Measurements from ENCODE around the gene CLTA. TPM values are rescaled to one million over a fixed set of nuclear protein-coding genes. Genes with fewer than 3 reads are reported as not detected.

The CLTA gene
- total RNA-seq, 2 experiments from 2014 or later: 32.0 to 32.8 TPM

- Histone ChIP-seq H3K36me3 (ENCODE audit: insufficient read depth, low read length) (no peaks in the 10 kb centered on the region), H3K9me3 (ENCODE audit: control insufficient read depth in 1 of 2, insufficient read depth in 1 of 2, low read length in 2 of 2) (no peaks in the 10 kb centered on the region), H3K4me3 (ENCODE audit: low read length) (no peak overlapping the region), H3K27ac (ENCODE audit: low read depth in 1 of 2, low read length in 2 of 2) (no peak overlapping the region), H3K27me3 (ENCODE audit: control insufficient read depth in 1 of 2, insufficient read depth in 2 of 2, low read length in 2 of 2) (no peaks in the 10 kb centered on the region), H3K4me1 (ENCODE audit: insufficient read depth, low read length) (peaks cover 21% of the 10 kb centered on the region)
- DNase-seq (peak in 1 of 14 experiments; percentile 18), ATAC-seq (ENCODE audit: poor library complexity) (no peak)
- Mint-ChIP-seq H3K36me3 (ENCODE audit: low read depth) (no peaks in the 10 kb centered on the region), H3K4me3 (no peak overlapping the region), H3K9me3 (no peaks in the 10 kb centered on the region), H3K4me1 (ENCODE audit: low read depth) (peaks cover 17% of the 10 kb centered on the region), H3K27ac (no peak overlapping the region), H3K27me3 (no peaks in the 10 kb centered on the region)
- intact Hi-C loops (cut with DNase I, micrococcal nuclease): no loop called here
- TF ChIP-seq CTCF (IDR thresholded peaks at IDR 0.05): no peak
- ChIA-PET POLR2A (no interaction called here), CTCF (no interaction called here)
Measured at GRCh38 chr9:36187414-36187813, 3.3 kb upstream of the CLTA start.

GRCh38 chr9:36188212-36188611 lies 2.5 kb upstream of the CLTA start:
- CTCF ChIA-PET: no interaction called here
- no peaks in the 10 kb centered on the region for H3K27me3 Mint-ChIP-seq
- Histone ChIP-seq H3K27ac (ENCODE audit: low read depth in 1 of 2, low read length in 2 of 2) (no peak overlapping the region), H3K4me1 (ENCODE audit: insufficient read depth, low read length) (peaks cover 28% of the 10 kb centered on the region), H3K9me3 (ENCODE audit: control insufficient read depth in 1 of 2, insufficient read depth in 1 of 2, low read length in 2 of 2) (no peaks in the 10 kb centered on the region), H3K4me3 (ENCODE audit: low read length) (no peak overlapping the region), H3K27me3 (ENCODE audit: control insufficient read depth in 1 of 2, insufficient read depth in 2 of 2, low read length in 2 of 2) (no peaks in the 10 kb centered on the region), H3K36me3 (ENCODE audit: insufficient read depth, low read length) (no peaks in the 10 kb centered on the region)
- ATAC-seq (ENCODE audit: poor library complexity) (no peak), DNase-seq (no peak)
- intact Hi-C loops (cut with DNase I, micrococcal nuclease): no loop called here
- no peaks in the 10 kb centered on the region for H3K36me3 Mint-ChIP-seq (ENCODE audit: low read depth)
- no peaks in the 10 kb centered on the region for H3K9me3 Mint-ChIP-seq
- no peak overlapping the region for H3K4me3 Mint-ChIP-seq
- no peak overlapping the region for H3K27ac Mint-ChIP-seq
- H3K4me1 Mint-ChIP-seq (ENCODE audit: low read depth): peaks cover 25% of the 10 kb centered on the region
- POLR2A ChIA-PET: no interaction called here
- no peak for TF ChIP-seq CTCF (IDR thresholded peaks at IDR 0.05)

- ChIA-PET CTCF (interaction anchor here (0.8 to 3.4 kb wide), 10 partner anchors 11 to 539 kb away, joined by 3 to 20 read pairs (median 5); partner anchors contain the start of gene GLIPR2), POLR2A (interaction anchor here (0.6 to 3.0 kb wide), 26 partner anchors 8 to 1402 kb away, joined by 3 to 17 read pairs (median 4); partner anchors contain the start of genes CREB3, GLIPR2, GNE and RNF38)
- peak overlapping the region; percentile 81 for H3K27ac Mint-ChIP-seq
- TF ChIP-seq CTCF (IDR thresholded peaks at IDR 0.05): no peak
- intact Hi-C loops (cut with DNase I, micrococcal nuclease): loop anchor here (1.0 to 5.0 kb wide), 7 partner anchors 54 to 382 kb away; partner anchors contain the start of genes GNE (in 2 of the 2), GLIPR2 (in 1 of the 2), MELK (in 1 of the 2) and RNF38 (in 1 of the 2)
- H3K4me3 Mint-ChIP-seq: peak overlapping the region; percentile 93
- no peak for ATAC-seq (ENCODE audit: poor library complexity)
- H3K36me3 ChIP-seq (ENCODE audit: insufficient read depth, low read length): peaks cover 1% of the 10 kb centered on the region
- H3K4me3 ChIP-seq (ENCODE audit: low read length): peak overlapping the region; percentile 62
- peak in 1 of 14 experiments; percentile 30 for DNase-seq
- H3K27me3 ChIP-seq (ENCODE audit: control insufficient read depth in 1 of 2, insufficient read depth in 2 of 2, low read length in 2 of 2): no peaks in the 10 kb centered on the region
- H3K9me3 ChIP-seq (ENCODE audit: control insufficient read depth in 1 of 2, insufficient read depth in 1 of 2, low read length in 2 of 2): no peaks in the 10 kb centered on the region
- H3K27ac ChIP-seq (ENCODE audit: low read depth in 1 of 2, low read length in 2 of 2): peak overlapping the region in 1 of 2 donors; percentile 74
- H3K27me3 Mint-ChIP-seq: no peaks in the 10 kb centered on the region
- H3K36me3 Mint-ChIP-seq (ENCODE audit: low read depth): peaks cover 15% of the 10 kb centered on the region
- no peaks in the 10 kb centered on the region for H3K9me3 Mint-ChIP-seq
- H3K4me1 Mint-ChIP-seq (ENCODE audit: low read depth): peaks cover 43% of the 10 kb centered on the region
- peaks cover 44% of the 10 kb centered on the region for H3K4me1 ChIP-seq (ENCODE audit: insufficient read depth, low read length)
Measured at GRCh38 chr9:36189976-36190375, 745 bp upstream of the CLTA start.

Measured in CD4-positive, alpha-beta T cell (primary cell).